Measurements from ENCODE around the gene SCAANT1. TPM values are rescaled to one million over a fixed set of nuclear protein-coding genes. Genes with fewer than 3 reads are reported as not detected.

The SCAANT1 gene
- total RNA-seq, 3 donors from 2014 or later = not detected

GRCh38 chr3:63921741-63922482 lies 9.7 kb upstream of the SCAANT1 start:
- Histone ChIP-seq H3K36me3 (ENCODE audit: low read depth) (no peaks in the 10 kb centered on the region), H3K9me3 (no peaks in the 10 kb centered on the region), H3K4me1 (ENCODE audit: low read depth) (no peaks in the 10 kb centered on the region), H3K4me3 (no peak overlapping the region)
- TF ChIP-seq CTCF (IDR thresholded peaks at IDR 0.05) = no peak
- ATAC-seq (peak; percentile 55), DNase-seq (no peak)
- intact Hi-C loops (cut with DNase I, micrococcal nuclease) = no loop called here

- intact Hi-C loops (cut with DNase I, micrococcal nuclease) = no loop called here
- no peak for ATAC-seq
- TF ChIP-seq CTCF (IDR thresholded peaks at IDR 0.05) = no peak
- no peak for DNase-seq
- no peaks in the 10 kb centered on the region for H3K36me3 ChIP-seq (ENCODE audit: low read depth)
- H3K4me1 ChIP-seq (ENCODE audit: low read depth) = no peaks in the 10 kb centered on the region
- H3K9me3 ChIP-seq = no peaks in the 10 kb centered on the region
- no peak overlapping the region for H3K4me3 ChIP-seq
Measured at GRCh38 chr3:63920001-63920400, 7.8 kb upstream of the SCAANT1 start.

- Histone ChIP-seq H3K4me1 (ENCODE audit: low read depth) (peaks cover 11% of the 10 kb centered on the region), H3K36me3 (ENCODE audit: low read depth) (no peaks in the 10 kb centered on the region), H3K4me3 (no peak overlapping the region), H3K9me3 (no peaks in the 10 kb centered on the region)
- no peak for DNase-seq
- ATAC-seq = no peak
- TF ChIP-seq CTCF (IDR thresholded peaks at IDR 0.05) = no peak
- intact Hi-C loops (cut with DNase I, micrococcal nuclease) = no loop called here
Measured at GRCh38 chr3:63918321-63918720, 6.1 kb upstream of the SCAANT1 start.

- intact Hi-C loops (cut with DNase I, micrococcal nuclease) = no loop called here
- no peaks in the 10 kb centered on the region for H3K36me3 ChIP-seq (ENCODE audit: low read depth)
- ATAC-seq = no peak
- no peaks in the 10 kb centered on the region for H3K9me3 ChIP-seq
- TF ChIP-seq CTCF (IDR thresholded peaks at IDR 0.05) = no peak
- peaks cover 21% of the 10 kb centered on the region for H3K4me1 ChIP-seq (ENCODE audit: low read depth)
- no peak overlapping the region for H3K4me3 ChIP-seq
- peak in 1 of 3 donors; percentile 64 for DNase-seq
Measured at GRCh38 chr3:63914312-63914711, 2.1 kb upstream of the SCAANT1 start.

GRCh38 chr3:63912768-63913588 lies 795 bp upstream of the SCAANT1 start:
- intact Hi-C loops (cut with DNase I, micrococcal nuclease) = no loop called here
- peaks cover 21% of the 10 kb centered on the region for H3K4me1 ChIP-seq (ENCODE audit: low read depth)
- no peak for TF ChIP-seq CTCF (IDR thresholded peaks at IDR 0.05)
- peak; percentile 70 to 86 (median 76) for DNase-seq
- peak overlapping the region; percentile 46 for H3K4me3 ChIP-seq
- H3K36me3 ChIP-seq (ENCODE audit: low read depth) = no peaks in the 10 kb centered on the region
- H3K9me3 ChIP-seq = no peaks in the 10 kb centered on the region
- ATAC-seq = peak; percentile 58
